ENCODE data around the gene DPP8. TPM values are rescaled to one million over a fixed set of nuclear protein-coding genes. Genes with fewer than 3 reads are reported as not detected.
A peak's percentile ranks its signal among the peaks of the same experiment; 100 is the strongest.

DPP8 gene
- total RNA-seq = 10 to 100 TPM; 33.6 to 48.6 (median 40.0) TPM

DNA sequence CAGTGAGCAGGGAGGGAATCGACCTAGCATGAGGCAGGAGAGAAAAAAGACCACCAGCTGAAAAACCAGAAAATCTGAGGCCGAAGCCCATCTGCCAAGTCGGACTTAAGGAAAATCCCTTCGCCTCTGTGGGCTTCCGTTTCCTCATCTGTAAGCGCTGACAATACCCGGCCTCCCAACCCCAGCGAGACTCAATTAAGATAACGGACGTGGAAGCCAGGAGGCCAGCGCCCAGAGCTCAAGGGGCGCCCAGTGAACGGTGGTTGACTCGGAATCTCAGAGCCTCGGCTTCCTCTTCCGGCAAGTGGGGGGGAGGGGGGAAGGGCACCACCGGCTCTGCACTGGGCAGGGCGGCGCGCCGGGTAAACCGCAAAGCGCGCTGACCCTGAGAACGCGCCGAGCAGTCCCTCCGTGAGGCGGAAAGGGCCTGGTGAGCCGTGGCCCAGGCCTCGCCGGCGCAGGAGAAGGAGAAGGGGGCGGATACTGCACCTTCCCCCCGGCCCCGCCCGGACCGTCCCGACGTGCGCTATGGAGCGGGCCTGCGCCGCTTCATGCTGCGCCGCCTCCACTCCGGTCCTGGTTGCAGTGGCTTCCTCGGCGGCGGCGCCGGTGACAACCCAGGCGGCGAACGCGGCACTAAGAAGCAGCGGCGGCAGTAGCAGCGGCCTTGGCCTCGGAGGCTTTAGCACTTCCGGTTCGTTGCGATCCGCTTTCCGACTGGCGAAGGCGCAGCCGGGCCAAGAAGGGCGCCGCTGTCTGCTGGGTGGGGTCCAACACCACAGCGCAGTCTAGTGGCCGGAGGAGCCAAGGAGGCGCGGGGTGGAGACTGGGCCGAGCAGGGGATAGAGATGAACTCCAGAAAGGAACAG lies at the start of gene DPP8:
Gene DPP8 (minus strand): TSS at position 693 of the 869 bp plus-strand sequence. CDS start 5,136 bp downstream, outside the sequence.
- peaks cover 0 to 15% (median 2%) of the 10 kb centered on the region in 4 donors for H3K36me3 ChIP-seq
- no peaks in the 10 kb centered on the region for H3K27me3 ChIP-seq
- no peaks in the 10 kb centered on the region for H3K9me3 ChIP-seq
- H3K27ac ChIP-seq (replicated peaks in 1 of 4) = peak within 1 kb of the TSS; percentile 87 to 92 (median 92)
- peak; percentile 97 for DNase-seq (ENCODE audit: extremely low spot score)
- TF ChIP-seq POLR2AphosphoS5 (IDR thresholded peaks at IDR 0.05) = peak; percentile 87 to 92
- peak; percentile 88 to 94 (median 93) for TF ChIP-seq CTCF (IDR thresholded peaks at IDR 0.05)
- no peak for TF ChIP-seq EP300 (IDR thresholded peaks at IDR 0.05)
- peak; percentile 12 for TF ChIP-seq POLR2A (IDR thresholded peaks at IDR 0.05; ENCODE audit: low read depth)
- WGBS = under 1% methylated on average over 24 of the region's 75 CpGs
- peaks cover 45 to 51% (median 47%) of the 10 kb centered on the region in 4 donors for H3K4me1 ChIP-seq
- intact Hi-C loops (cut with DNase I) = no loop called here
- peak within 1 kb of the TSS; percentile 86 to 100 (median 91) for H3K4me3 ChIP-seq

DNA sequence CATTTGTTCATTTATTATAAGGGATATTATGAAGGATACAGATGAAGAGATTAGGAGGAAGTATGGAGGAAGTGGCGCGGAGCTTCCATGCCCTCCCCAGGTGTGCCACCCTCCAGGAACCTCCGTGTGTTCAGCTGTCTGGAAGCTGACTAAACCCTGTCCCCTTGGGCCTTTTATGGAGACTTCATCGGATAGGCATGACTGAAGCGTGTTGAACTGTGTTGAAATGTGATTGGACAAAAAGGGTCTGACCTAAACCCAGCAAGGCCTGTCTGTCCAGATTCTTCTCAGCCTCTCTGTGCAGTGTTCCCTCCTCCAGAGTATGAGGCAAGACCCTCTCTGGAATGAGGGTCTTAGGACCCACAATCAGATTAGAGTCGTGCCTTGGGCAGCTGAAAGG lies 44.4 kb upstream of the DPP8 start:
- Histone ChIP-seq H3K9me3 (no peaks in the 10 kb centered on the region), H3K27ac (replicated peaks in 1 of 4) (no peak overlapping the region), H3K27me3 (no peaks in the 10 kb centered on the region), H3K4me1 (no peaks in the 10 kb centered on the region), H3K36me3 (peaks cover 27 to 82% (median 64%) of the 10 kb centered on the region in 4 donors), H3K4me3 (no peak overlapping the region)
- no peak for DNase-seq (ENCODE audit: extremely low spot score)
- TF ChIP-seq EP300 (IDR thresholded peaks at IDR 0.05) (no peak), POLR2A (IDR thresholded peaks at IDR 0.05; ENCODE audit: low read depth) (no peak), CTCF (IDR thresholded peaks at IDR 0.05) (no peak), POLR2AphosphoS5 (IDR thresholded peaks at IDR 0.05) (no peak)
- WGBS = 90% methylated on average over 6 of the region's 6 CpGs
- intact Hi-C loops (cut with DNase I) = no loop called here

DNA sequence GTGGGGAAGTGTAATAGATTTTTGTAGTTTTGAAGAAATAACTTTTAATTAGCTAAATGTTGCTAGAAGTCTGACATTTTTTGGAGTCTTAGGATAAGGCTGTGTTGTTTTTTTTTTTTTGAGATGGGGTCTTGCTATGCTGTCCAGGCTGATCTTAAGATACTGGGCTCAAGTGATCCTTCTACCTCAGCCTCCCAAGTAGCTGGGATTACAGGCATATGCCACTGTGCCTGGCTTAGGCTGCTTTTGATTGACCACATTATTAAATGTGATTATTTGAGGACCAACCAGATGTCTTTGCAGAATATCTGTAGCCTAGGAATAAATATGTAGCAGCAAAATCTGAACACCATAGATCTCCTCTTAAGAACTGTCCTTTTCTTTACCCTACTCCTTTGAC lies 42.5 kb upstream of the DPP8 start:
- no peaks in the 10 kb centered on the region for H3K9me3 ChIP-seq
- H3K27ac ChIP-seq (replicated peaks in 1 of 4) = no peak overlapping the region
- intact Hi-C loops (cut with DNase I) = no loop called here
- DNase-seq (ENCODE audit: extremely low spot score) = no peak
- H3K4me3 ChIP-seq = no peak overlapping the region
- no peaks in the 10 kb centered on the region for H3K4me1 ChIP-seq
- no peak for TF ChIP-seq POLR2A (IDR thresholded peaks at IDR 0.05; ENCODE audit: low read depth)
- peaks cover 14 to 82% (median 66%) of the 10 kb centered on the region in 4 donors for H3K36me3 ChIP-seq
- H3K27me3 ChIP-seq = no peaks in the 10 kb centered on the region

DNA sequence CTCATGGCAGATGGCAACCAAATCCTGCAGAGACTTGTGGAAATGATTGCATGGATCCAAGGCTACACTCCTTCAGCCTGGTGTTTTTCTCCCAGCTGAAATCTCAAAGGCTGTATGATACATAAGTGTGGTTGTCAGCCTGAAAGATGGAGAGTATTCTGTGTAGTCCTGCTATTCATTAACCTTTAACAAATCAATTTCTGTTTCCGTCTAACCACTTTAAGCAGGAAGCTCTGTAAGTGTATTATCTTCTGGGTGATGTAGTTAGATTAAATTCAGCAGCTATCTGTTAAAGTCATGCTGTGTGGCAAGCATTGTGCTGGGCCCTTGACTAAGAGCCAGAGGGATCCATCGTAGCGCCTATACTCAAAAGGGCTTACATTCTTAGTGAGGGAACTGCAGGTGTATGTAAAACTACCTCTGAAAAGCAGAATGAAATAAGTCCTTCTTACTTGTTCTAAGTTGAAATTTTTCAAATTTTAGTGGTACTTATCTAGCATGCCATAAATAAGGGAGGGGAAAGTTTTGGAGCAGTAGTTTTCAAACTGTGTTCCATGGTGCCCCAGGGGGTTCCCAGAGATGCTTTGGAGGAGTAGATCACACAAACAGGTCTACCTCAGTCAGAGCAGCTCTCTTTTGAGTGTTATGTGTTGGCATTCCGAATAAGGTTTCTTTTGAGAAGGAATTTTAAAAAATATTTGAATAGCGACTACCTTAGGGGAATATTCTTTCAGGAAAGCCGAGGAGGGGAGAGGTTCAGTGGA lies 41.7 kb upstream of the DPP8 start:
- H3K36me3 ChIP-seq = peaks cover 13 to 82% (median 61%) of the 10 kb centered on the region in 4 donors
- no peak for TF ChIP-seq POLR2A (IDR thresholded peaks at IDR 0.05; ENCODE audit: low read depth)
- TF ChIP-seq POLR2AphosphoS5 (IDR thresholded peaks at IDR 0.05) = no peak
- no peak for TF ChIP-seq EP300 (IDR thresholded peaks at IDR 0.05)
- no peak for TF ChIP-seq CTCF (IDR thresholded peaks at IDR 0.05)
- H3K27me3 ChIP-seq = no peaks in the 10 kb centered on the region
- no peak overlapping the region for H3K4me3 ChIP-seq
- 93% methylated on average over 6 of the region's 6 CpGs for WGBS
- H3K9me3 ChIP-seq = no peaks in the 10 kb centered on the region
- DNase-seq (ENCODE audit: extremely low spot score) = no peak
- intact Hi-C loops (cut with DNase I) = no loop called here
- no peaks in the 10 kb centered on the region for H3K4me1 ChIP-seq
- H3K27ac ChIP-seq (replicated peaks in 1 of 4) = no peak overlapping the region

GRCh38 chr15:65558336-65558735 lies 40.8 kb upstream of the DPP8 start:
- no peaks in the 10 kb centered on the region for H3K4me1 ChIP-seq
- intact Hi-C loops (cut with DNase I) = no loop called here
- H3K9me3 ChIP-seq = no peaks in the 10 kb centered on the region
- WGBS = 95% methylated on average over 5 of the region's 5 CpGs
- no peak for TF ChIP-seq POLR2A (IDR thresholded peaks at IDR 0.05; ENCODE audit: low read depth)
- no peak for TF ChIP-seq CTCF (IDR thresholded peaks at IDR 0.05)
- no peak for TF ChIP-seq POLR2AphosphoS5 (IDR thresholded peaks at IDR 0.05)
- no peak for TF ChIP-seq EP300 (IDR thresholded peaks at IDR 0.05)
- H3K27me3 ChIP-seq = no peaks in the 10 kb centered on the region
- H3K27ac ChIP-seq (replicated peaks in 1 of 4) = no peak overlapping the region
- DNase-seq (ENCODE audit: extremely low spot score) = no peak
- no peak overlapping the region for H3K4me3 ChIP-seq
- peaks cover 13 to 80% (median 52%) of the 10 kb centered on the region in 4 donors for H3K36me3 ChIP-seq

Measured in esophagus muscularis mucosa (tissue), 4 donors.